ENCODE results near the gene NTMT1. TPM values are rescaled to one million over a fixed set of nuclear protein-coding genes. Genes with fewer than 3 reads are reported as not detected.
A peak's percentile ranks its signal among the peaks of the same experiment; 100 is the strongest.

NTMT1 gene
- total and polyA plus RNA-seq, 9 donors, result 11.7 to 33.1 (median 25.3) TPM

DNA sequence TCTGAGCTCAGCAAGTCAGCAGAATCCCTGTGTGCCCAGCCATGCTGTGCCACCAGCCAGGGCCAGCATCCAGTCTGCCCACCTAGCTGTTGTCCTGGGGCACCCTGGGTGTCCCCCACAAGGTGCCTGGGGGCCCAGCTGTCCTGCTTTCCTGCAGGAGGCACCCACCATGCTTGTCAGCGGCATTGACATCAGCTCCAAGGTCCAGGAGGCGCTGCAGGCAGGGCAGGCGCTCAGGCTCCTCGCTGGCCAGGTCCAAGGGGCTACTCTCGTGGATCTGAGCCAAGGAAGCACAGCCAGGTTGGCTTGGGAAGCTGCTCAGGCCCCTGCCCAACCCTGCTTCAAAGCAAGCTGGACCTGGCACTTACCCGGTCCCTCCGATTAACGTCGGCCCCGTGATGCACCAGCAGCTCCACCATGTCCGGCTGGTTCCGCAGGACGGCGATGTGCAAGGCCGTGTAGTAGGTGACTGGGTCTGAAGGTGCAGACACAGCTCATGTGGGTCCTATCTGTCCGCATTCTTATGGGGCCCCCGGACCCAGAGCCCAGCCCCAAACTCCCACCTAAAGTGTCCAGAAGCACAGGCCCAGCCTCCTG, 13.2 kb downstream of the NTMT1 start:
- TF ChIP-seq EP300 (IDR thresholded peaks at IDR 0.05) (no peak), POLR2A (IDR thresholded peaks at IDR 0.05) (no peak)
- TF ChIP-seq, protein P1, sequence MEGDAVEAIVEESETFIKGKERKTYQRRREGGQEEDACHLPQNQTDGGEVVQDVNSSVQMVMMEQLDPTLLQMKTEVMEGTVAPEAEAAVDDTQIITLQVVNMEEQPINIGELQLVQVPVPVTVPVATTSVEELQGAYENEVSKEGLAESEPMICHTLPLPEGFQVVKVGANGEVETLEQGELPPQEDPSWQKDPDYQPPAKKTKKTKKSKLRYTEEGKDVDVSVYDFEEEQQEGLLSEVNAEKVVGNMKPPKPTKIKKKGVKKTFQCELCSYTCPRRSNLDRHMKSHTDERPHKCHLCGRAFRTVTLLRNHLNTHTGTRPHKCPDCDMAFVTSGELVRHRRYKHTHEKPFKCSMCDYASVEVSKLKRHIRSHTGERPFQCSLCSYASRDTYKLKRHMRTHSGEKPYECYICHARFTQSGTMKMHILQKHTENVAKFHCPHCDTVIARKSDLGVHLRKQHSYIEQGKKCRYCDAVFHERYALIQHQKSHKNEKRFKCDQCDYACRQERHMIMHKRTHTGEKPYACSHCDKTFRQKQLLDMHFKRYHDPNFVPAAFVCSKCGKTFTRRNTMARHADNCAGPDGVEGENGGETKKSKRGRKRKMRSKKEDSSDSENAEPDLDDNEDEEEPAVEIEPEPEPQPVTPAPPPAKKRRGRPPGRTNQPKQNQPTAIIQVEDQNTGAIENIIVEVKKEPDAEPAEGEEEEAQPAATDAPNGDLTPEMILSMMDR (IDR thresholded peaks at IDR 0.05), result no peak
- H3K27ac ChIP-seq, result no peak overlapping the region
- 84 to 86% (median 85%) methylated on average over 17 of the region's 17 CpGs for WGBS, 3 donors
- H3K27me3 ChIP-seq, result no peaks in the 10 kb centered on the region
- H3K4me1 ChIP-seq (ENCODE audit: insufficient read depth), result peaks cover 9% of the 10 kb centered on the region
- intact Hi-C loops (cut with DNase I), result no loop called here
- no peak overlapping the region for H3K4me3 ChIP-seq
- no peaks in the 10 kb centered on the region for H3K36me3 ChIP-seq
- no peaks in the 10 kb centered on the region for H3K9me3 ChIP-seq
- DNase-seq, result peak in 3 of 5 donors; percentile 31 to 42 (median 31)

DNA sequence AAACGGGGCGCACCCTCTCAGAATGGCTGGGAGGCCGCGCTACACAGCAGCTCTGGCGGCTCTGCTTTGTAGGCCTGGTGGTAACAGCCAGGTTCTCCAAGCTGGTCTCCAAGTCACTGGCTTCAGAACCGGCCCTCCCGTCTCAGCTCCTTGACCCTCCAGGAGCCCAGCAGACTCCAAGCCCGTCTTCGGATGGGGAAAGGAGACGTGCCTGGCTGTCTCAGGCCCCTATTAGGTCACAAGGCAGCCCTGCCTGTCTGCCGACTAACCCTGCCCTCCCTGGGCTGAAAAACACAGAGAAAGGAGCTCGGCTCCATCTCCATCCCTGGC, 13.8 kb downstream of the NTMT1 start:
- peak in 2 of 5 donors; percentile 25 to 26 for DNase-seq
- Histone ChIP-seq H3K27me3 (no peaks in the 10 kb centered on the region), H3K4me1 (ENCODE audit: insufficient read depth) (peaks cover 9% of the 10 kb centered on the region), H3K4me3 (no peak overlapping the region), H3K27ac (no peak overlapping the region), H3K9me3 (no peaks in the 10 kb centered on the region), H3K36me3 (no peaks in the 10 kb centered on the region)
- TF ChIP-seq, protein P1 (IDR thresholded peaks at IDR 0.05), result no peak
- no peak for TF ChIP-seq POLR2A (IDR thresholded peaks at IDR 0.05)
- TF ChIP-seq EP300 (IDR thresholded peaks at IDR 0.05), result no peak
- intact Hi-C loops (cut with DNase I), result loop anchor here in 3 of 4 donors (5.0 kb wide), 2 partner anchors 143 to 148 kb away; no protein-coding TSS in a partner anchor
- WGBS, 3 donors, result 51 to 54% (median 51%) methylated on average over 12 of the region's 12 CpGs

DNA sequence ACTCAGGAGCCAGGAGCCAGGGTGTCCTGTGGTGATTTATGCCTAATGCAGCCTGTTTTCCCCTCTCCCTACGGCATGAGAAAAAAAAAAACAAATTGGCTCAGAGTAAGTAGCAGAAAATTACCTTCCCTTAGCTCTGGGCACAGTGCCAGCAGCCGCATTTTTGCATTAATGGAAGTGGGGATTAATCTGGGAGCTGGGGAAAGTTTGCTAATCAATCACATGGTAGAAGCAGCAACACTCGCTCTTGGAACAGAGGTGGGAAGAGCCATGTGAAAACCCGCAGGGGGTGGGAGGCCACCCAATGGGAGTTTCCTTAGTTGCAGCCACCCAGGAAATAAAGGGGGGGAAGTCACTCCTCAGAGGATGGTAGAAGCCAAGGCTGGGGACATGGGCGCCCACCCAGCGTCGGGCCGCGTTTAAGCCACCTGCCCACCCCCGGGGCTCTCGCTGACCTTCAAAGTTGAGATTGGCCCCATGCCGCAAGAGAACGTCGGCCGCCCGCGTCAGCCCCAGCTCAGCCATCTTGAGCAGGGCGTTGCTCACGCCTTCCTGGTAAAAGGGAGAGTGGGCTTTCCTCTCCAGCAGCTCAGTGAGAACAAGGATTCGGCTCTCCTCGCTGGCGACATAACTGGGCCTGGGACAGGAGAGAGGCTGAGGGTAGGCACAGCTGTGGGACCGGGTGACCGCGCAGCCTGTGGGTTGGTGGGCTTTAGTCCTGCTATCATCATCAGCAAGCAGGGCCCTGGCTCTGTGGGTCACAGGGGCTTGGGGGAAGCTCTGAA, 14.3 kb downstream of the NTMT1 start:
- Histone ChIP-seq H3K36me3 (no peaks in the 10 kb centered on the region), H3K4me3 (peak overlapping the region; percentile 89), H3K27ac (no peak overlapping the region), H3K27me3 (no peaks in the 10 kb centered on the region), H3K9me3 (no peaks in the 10 kb centered on the region), H3K4me1 (ENCODE audit: insufficient read depth) (peaks cover 9% of the 10 kb centered on the region)
- peak in 3 of 5 donors; percentile 43 to 60 (median 50) for DNase-seq
- TF ChIP-seq, protein P1 (IDR thresholded peaks at IDR 0.05), result no peak
- WGBS, 3 donors, result 27 to 51% (median 29%) methylated on average over 23 to 25 of the region's 25 CpGs
- intact Hi-C loops (cut with DNase I), result loop anchor here in 3 of 4 donors (5.0 kb wide), 2 partner anchors 142 to 147 kb away; no protein-coding TSS in a partner anchor

DNA sequence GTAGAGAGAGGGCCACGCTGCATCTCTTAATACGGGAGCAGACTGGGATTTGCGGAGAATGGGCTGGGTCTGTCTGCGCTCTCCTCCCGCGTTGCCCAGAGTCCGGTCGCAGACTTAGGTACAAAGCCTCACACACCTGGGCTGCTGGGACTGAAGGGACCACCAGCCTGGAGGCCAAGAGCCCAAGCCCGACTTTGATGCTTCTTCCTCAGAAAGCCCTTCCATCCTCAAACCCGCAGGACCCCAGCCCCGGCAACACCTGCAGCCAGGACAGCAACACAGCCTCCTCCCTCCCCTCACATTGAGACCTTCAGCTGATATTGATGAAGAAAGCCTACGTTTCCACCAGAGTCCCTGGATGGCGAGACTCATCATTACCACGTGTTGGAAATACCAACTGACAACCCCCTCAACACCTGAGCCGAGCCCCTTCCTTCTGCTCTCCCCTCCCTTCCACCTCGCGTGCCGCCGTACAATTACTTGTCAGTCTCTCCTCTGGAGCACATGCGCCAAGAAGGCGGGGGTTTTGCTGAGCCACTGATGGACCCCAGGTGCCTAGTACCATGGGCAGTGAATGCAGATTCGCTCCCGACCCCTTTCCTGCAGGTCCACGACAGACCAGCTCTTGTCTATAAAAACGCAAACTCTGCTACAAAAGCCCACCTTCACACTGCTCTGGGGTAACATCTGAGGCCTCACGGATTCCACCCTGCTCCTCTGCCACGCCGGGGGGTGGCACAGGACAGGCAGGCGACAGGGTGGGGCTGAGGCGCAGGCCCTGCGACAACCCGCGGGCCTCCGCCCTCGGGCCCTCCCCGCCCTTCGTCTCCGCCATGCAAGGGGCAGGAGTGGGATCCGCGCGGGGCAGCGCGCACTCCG, 15.1 kb downstream of the NTMT1 start:
- intact Hi-C loops (cut with DNase I), result loop anchor here in 3 of 4 donors (5.0 kb wide), 2 partner anchors 141 to 146 kb away; no protein-coding TSS in a partner anchor
- 12 to 17% (median 15%) methylated on average over 34 to 44 of the region's 44 CpGs for WGBS, 3 donors
- TF ChIP-seq POLR2A (IDR thresholded peaks at IDR 0.05) (no peak), EP300 (IDR thresholded peaks at IDR 0.05) (no peak)
- TF ChIP-seq, protein P1 (IDR thresholded peaks at IDR 0.05), result no peak
- Histone ChIP-seq H3K9me3 (no peaks in the 10 kb centered on the region), H3K4me1 (ENCODE audit: insufficient read depth) (peaks cover 9% of the 10 kb centered on the region), H3K27me3 (no peaks in the 10 kb centered on the region), H3K36me3 (no peaks in the 10 kb centered on the region), H3K4me3 (peak overlapping the region; percentile 89), H3K27ac (peak overlapping the region; percentile 55 to 89)
- DNase-seq, result peak in 3 of 5 donors; percentile 40 to 51 (median 49)

All from ovary (tissue), 9 donors.